ENCODE data around the gene BPGM.

GRCh38 chr7:134684165-134684564 is 37.5 kb downstream of the BPGM start:
- TF ChIP-seq CTCF (IDR thresholded peaks at IDR 0.05; ENCODE audit: insufficient read depth, low read length, poor library complexity, severe bottlenecking) (no peak), EZH2phosphoT487 (conservative IDR thresholded peaks at IDR 0.05; ENCODE audit: low read length) (no peak)
